Vagina (tissue), 2 donors: ENCODE results near the gene RAPGEF3. TPM values are rescaled to one million over a fixed set of nuclear protein-coding genes. Genes with fewer than 3 reads are reported as not detected.

ENCODE experiments used
- DNase-seq, 2 donors: peaks; one replicate each; pipeline ENCODE4 v3.0.0-alpha.2; 2017; ENCODE audit errors: extremely low spot score in 2 of 2
- H3K27ac ChIP-seq: fragments of 200-600 bp; sonication (generic); one replicate; pipeline ENCODE4 v1.5.1; 2019
- H3K27me3 ChIP-seq: fragments of 200-600 bp; sonication (generic); one replicate; pipeline ENCODE4 v1.5.1; 2019
- H3K36me3 ChIP-seq, 2 donors: fragments of 200-600 bp; sonication (generic); one replicate each; pipeline ENCODE4 v1.5.1; 2017 to 2019
- H3K4me1 ChIP-seq: fragments of 200-600 bp; sonication (generic); one replicate; pipeline ENCODE4 v1.5.1; 2019
- H3K4me3 ChIP-seq, 2 donors: fragments of 200-600 bp; sonication (generic); 1 replicate in 1 of 2; 2 replicates in 1 of 2; pipeline ENCODE4 v1.5.1; 2016 to 2019
- H3K9me3 ChIP-seq: fragments of 200-600 bp; sonication (generic); one replicate; pipeline ENCODE4 v1.5.1; 2019
- CTCF ChIP-seq, 3 experiments: fragments of 450-650 bp in 2 of 3; fragments of 200-600 bp in 1 of 3; sonication (generic) in 1 of 3; IDR thresholded peaks; one replicate each; pipeline ENCODE4 v1.5.1; 2017 to 2019; ENCODE audit warnings: antibody characterized with exemption in 3 of 3, mild to moderate bottlenecking in 2 of 3, moderate library complexity in 2 of 3
- POLR2A ChIP-seq, 2 donors: fragments of 450-650 bp; IDR thresholded peaks; one replicate each; pipeline ENCODE4 v1.6.1; 2017; ENCODE audit warnings: antibody characterized with exemption in 2 of 2, mild to moderate bottlenecking in 2 of 2, moderate library complexity in 2 of 2
- POLR2AphosphoS5 ChIP-seq, 2 donors: sonication (generic); formaldehyde crosslinking; IDR thresholded peaks; one replicate each; pipeline ENCODE4 v1.9.0; 2017; ENCODE audit warnings: antibody characterized with exemption in 2 of 2, mild to moderate bottlenecking in 2 of 2, low read depth in 1 of 2; ENCODE audit not compliant: insufficient read depth in 1 of 2
- intact Hi-C: fragments of 100-400 bp; cut with DNase I; formaldehyde crosslinking; loops from one replicate; pipeline ENCODE4 v1.15.1; 2023
- total RNA-seq: library from RNA; depleted of rRNA; stranded (reverse); fragments of >200 nt; gene quantifications from one replicate; pipeline ENCODE4 v1.2.3, GENCODE V29; 2016

Gene RAPGEF3
- total RNA-seq, 1 donor from 2014 or later = 52.3 TPM

- DNase-seq = no peak
- TF ChIP-seq POLR2AphosphoS5 (IDR thresholded peaks at IDR 0.05; ENCODE audit: insufficient read depth in 1 of 2, low read depth in 1 of 2) (no peak), POLR2A (IDR thresholded peaks at IDR 0.05) (no peak), CTCF (IDR thresholded peaks at IDR 0.05) (no peak)
- H3K4me1 ChIP-seq = peaks cover 18% of the 10 kb centered on the region
- H3K9me3 ChIP-seq = no peaks in the 10 kb centered on the region
- no peaks in the 10 kb centered on the region for H3K27me3 ChIP-seq
- no peaks in the 10 kb centered on the region for H3K36me3 ChIP-seq
- no peak overlapping the region for H3K27ac ChIP-seq
- intact Hi-C loops = no loop called here
- H3K4me3 ChIP-seq = no peak overlapping the region
These were observed 29.4 kb downstream of the RAPGEF3 start for GRCh38 chr12:47729233-47729632.

GRCh38 chr12:47725893-47726292 lies 32.8 kb downstream of the RAPGEF3 start:
- intact Hi-C loops = no loop called here
- Histone ChIP-seq H3K27ac (no peak overlapping the region), H3K9me3 (no peaks in the 10 kb centered on the region), H3K4me3 (no peak overlapping the region), H3K4me1 (peaks cover 11% of the 10 kb centered on the region), H3K27me3 (no peaks in the 10 kb centered on the region), H3K36me3 (no peaks in the 10 kb centered on the region)
- TF ChIP-seq POLR2A (IDR thresholded peaks at IDR 0.05) (no peak), CTCF (IDR thresholded peaks at IDR 0.05) (no peak), POLR2AphosphoS5 (IDR thresholded peaks at IDR 0.05; ENCODE audit: insufficient read depth in 1 of 2, low read depth in 1 of 2) (no peak)
- no peak for DNase-seq

GRCh38 chr12:47725091-47725772 lies 33.4 kb downstream of the RAPGEF3 start, which contains the start of gene ENDOU:
TSS of gene ENDOU (minus strand) at chr12:47725490. CDS start at chr12:47725413, 77 bp downstream.
- TF ChIP-seq POLR2A (IDR thresholded peaks at IDR 0.05) = no peak
- TF ChIP-seq POLR2AphosphoS5 (IDR thresholded peaks at IDR 0.05; ENCODE audit: insufficient read depth in 1 of 2, low read depth in 1 of 2) = no peak
- TF ChIP-seq CTCF (IDR thresholded peaks at IDR 0.05) = no peak
- Histone ChIP-seq H3K36me3 (no peaks in the 10 kb centered on the region), H3K27me3 (no peaks in the 10 kb centered on the region), H3K4me3 (peak within 1 kb of the TSS in 1 of 2 donors; percentile 13), H3K4me1 (peaks cover 11% of the 10 kb centered on the region), H3K9me3 (no peaks in the 10 kb centered on the region), H3K27ac (no peak within 1 kb of the TSS)
- intact Hi-C loops = no loop called here
- DNase-seq = no peak

DNA sequence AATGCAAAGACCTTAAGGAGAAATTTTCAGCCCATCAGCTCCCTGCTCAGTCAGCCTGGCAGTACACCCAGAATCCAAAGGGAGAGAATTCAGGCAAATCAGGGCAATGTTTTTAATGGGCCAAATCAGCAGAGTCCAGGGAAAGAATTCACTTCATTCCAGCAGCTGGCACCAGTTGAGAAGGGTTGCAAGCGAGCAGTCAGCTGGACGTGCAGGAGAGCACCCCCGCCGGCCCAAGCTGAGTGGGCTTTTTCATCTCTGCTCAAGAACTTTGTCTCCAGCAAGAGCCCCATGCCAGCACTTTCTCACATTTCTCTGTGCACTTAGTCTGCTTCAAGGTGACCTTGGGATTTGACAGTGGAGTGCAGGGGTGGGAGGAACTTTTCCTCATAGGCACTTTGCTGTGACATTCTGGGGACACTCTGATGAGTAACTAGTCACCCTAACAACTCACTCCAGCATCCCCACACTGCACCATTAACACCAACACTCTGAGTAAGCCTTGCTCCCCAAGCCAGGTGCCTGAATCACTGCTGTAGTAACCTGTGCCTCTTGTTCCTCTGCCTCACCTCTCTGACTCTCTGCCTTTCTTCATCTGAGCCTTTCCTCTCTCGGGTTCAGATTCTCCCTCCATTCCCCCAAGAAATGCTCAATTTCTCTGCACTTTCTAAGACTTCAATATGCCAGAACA lies 35.6 kb downstream of the RAPGEF3 start:
- no peak for DNase-seq
- Histone ChIP-seq H3K27ac (no peak overlapping the region), H3K4me3 (no peak overlapping the region), H3K27me3 (no peaks in the 10 kb centered on the region), H3K36me3 (no peaks in the 10 kb centered on the region), H3K9me3 (no peaks in the 10 kb centered on the region), H3K4me1 (peaks cover 6% of the 10 kb centered on the region)
- no peak for TF ChIP-seq CTCF (IDR thresholded peaks at IDR 0.05)
- TF ChIP-seq POLR2AphosphoS5 (IDR thresholded peaks at IDR 0.05; ENCODE audit: insufficient read depth in 1 of 2, low read depth in 1 of 2) = no peak
- no peak for TF ChIP-seq POLR2A (IDR thresholded peaks at IDR 0.05)
- intact Hi-C loops = no loop called here
